Upper lobe of left lung (tissue), 4 donors: ENCODE results near the gene FGF2.

ENCODE experiments used
- CTCF ChIP-seq, 6 experiments: fragments of 450-650 bp in 4 of 6; fragments of 200-600 bp in 2 of 6; sonication (generic) in 2 of 6; IDR thresholded peaks; one replicate each; pipeline ENCODE4 v1.5.1; 2016 to 2019; ENCODE audit warnings: antibody characterized with exemption in 6 of 6
- EP300 ChIP-seq, 4 donors: sonication (generic); formaldehyde crosslinking; IDR thresholded peaks; one replicate each; pipeline ENCODE4 v1.5.1; 2017; ENCODE audit warnings: antibody characterized with exemption in 4 of 4, control low read depth in 2 of 4
- POLR2A ChIP-seq, 4 donors: fragments of 450-650 bp; IDR thresholded peaks; one replicate each; pipeline ENCODE4 v1.5.1; 2016 to 2017; ENCODE audit warnings: antibody characterized with exemption in 4 of 4, mild to moderate bottlenecking in 2 of 4
- POLR2AphosphoS5 ChIP-seq, 2 donors: sonication (generic); formaldehyde crosslinking; IDR thresholded peaks; one replicate each; pipeline ENCODE4 v1.5.1; 2017; ENCODE audit warnings: antibody characterized with exemption in 2 of 2

GRCh38 chr4:122777846-122778673 is 48.6 kb upstream of the FGF2 start:
- TF ChIP-seq POLR2A (IDR thresholded peaks at IDR 0.05) (no peak), CTCF (IDR thresholded peaks at IDR 0.05) (no peak), EP300 (IDR thresholded peaks at IDR 0.05) (no peak), POLR2AphosphoS5 (IDR thresholded peaks at IDR 0.05) (no peak)
